Body of pancreas (tissue), 4 donors: ENCODE measurements around the gene ZSWIM6.

Source experiments
- POLR2A ChIP-seq, 3 donors: fragments of 450-650 bp; IDR thresholded peaks; one replicate each; pipeline ENCODE4 v1.6.1; 2016; ENCODE audit warnings: antibody characterized with exemption in 3 of 3, mild to moderate bottlenecking in 2 of 3
- TF ChIP-seq, protein P1 (sequence below), 7 experiments: fragments of 450-650 bp in 4 of 7; fragments of 200-600 bp in 3 of 7; sonication (generic) in 3 of 7; IDR thresholded peaks; one replicate each; pipeline ENCODE4 v1.5.1; 2016 to 2019; ENCODE audit warnings: antibody characterized with exemption in 7 of 7

DNA sequence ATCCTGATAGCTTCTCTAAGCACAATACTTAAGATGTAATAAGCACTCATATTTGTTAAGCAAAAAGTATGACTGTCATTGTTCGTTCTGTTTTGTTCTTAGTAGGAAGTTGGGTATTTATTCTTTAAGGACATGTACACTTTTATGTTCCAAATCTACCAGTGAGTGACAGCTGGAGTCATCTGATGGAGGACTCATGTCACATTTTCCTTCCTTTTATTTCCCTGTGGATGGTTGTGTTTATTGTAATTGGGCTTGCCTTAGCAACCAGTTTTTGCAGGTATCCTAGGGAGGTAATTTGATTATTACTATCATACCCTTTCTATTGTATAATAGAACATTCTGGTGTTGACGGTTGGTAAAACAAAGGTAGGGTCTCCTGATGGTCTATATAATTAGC lies 145.7 kb downstream of the ZSWIM6 start:
- TF ChIP-seq, protein P1, sequence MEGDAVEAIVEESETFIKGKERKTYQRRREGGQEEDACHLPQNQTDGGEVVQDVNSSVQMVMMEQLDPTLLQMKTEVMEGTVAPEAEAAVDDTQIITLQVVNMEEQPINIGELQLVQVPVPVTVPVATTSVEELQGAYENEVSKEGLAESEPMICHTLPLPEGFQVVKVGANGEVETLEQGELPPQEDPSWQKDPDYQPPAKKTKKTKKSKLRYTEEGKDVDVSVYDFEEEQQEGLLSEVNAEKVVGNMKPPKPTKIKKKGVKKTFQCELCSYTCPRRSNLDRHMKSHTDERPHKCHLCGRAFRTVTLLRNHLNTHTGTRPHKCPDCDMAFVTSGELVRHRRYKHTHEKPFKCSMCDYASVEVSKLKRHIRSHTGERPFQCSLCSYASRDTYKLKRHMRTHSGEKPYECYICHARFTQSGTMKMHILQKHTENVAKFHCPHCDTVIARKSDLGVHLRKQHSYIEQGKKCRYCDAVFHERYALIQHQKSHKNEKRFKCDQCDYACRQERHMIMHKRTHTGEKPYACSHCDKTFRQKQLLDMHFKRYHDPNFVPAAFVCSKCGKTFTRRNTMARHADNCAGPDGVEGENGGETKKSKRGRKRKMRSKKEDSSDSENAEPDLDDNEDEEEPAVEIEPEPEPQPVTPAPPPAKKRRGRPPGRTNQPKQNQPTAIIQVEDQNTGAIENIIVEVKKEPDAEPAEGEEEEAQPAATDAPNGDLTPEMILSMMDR (IDR thresholded peaks at IDR 0.05) = no peak
- TF ChIP-seq POLR2A (IDR thresholded peaks at IDR 0.05) = no peak
